H9 (cell line): Measurements from ENCODE around the gene NFASC. TPM values are rescaled to one million over a fixed set of nuclear protein-coding genes. Genes with fewer than 3 reads are reported as not detected.

ENCODE experiments used
- DNase-seq: peaks from one replicate; pipeline ENCODE4 v3.0.0-alpha.2; 2017
- H2AFZ ChIP-seq: one replicate; pipeline ENCODE4 v1.6.1; 2013; ENCODE audit warnings: mild to moderate bottlenecking, low read length, control low read depth, moderate library complexity
- H2AK5ac ChIP-seq: 2 replicates; pipeline ENCODE4 v1.6.1; 2013; ENCODE audit warnings: low read length, control low read depth, mixed read lengths; ENCODE audit not compliant: insufficient read length
- H2BK120ac ChIP-seq: one replicate; pipeline ENCODE4 v1.6.1; 2013; ENCODE audit warnings: low read depth, mild to moderate bottlenecking, low read length, control low read depth, inconsistent platforms; ENCODE audit not compliant: poor library complexity, severe bottlenecking
- H2BK12ac ChIP-seq: 2 replicates; pipeline ENCODE4 v1.6.1; 2013; ENCODE audit warnings: low read length, control low read depth, mixed read lengths, low read depth; ENCODE audit not compliant: insufficient read length
- H2BK15ac ChIP-seq: 2 replicates; pipeline ENCODE4 v1.6.1; 2013; ENCODE audit warnings: low read depth, low read length, control low read depth
- H2BK20ac ChIP-seq: one replicate; pipeline ENCODE4 v1.6.1; 2013; ENCODE audit warnings: low read depth, mild to moderate bottlenecking, low read length, control low read depth, inconsistent platforms; ENCODE audit not compliant: poor library complexity, severe bottlenecking
- H2BK5ac ChIP-seq: 2 replicates; pipeline ENCODE4 v1.6.1; 2013; ENCODE audit warnings: low read length, control low read depth, mixed read lengths; ENCODE audit not compliant: insufficient read length
- H3K14ac ChIP-seq: 2 replicates; pipeline ENCODE4 v1.6.1; 2013; ENCODE audit warnings: low read length, control low read depth; ENCODE audit not compliant: insufficient read depth
- H3K18ac ChIP-seq: 2 replicates; pipeline ENCODE4 v1.6.1; 2013; ENCODE audit warnings: low read depth, mild to moderate bottlenecking, mixed read lengths, low read length, control low read depth; ENCODE audit not compliant: insufficient read length
- H3K23ac ChIP-seq: 2 replicates; pipeline ENCODE4 v1.6.1; 2013; ENCODE audit warnings: low read length, control low read depth, mixed read lengths, low read depth; ENCODE audit not compliant: insufficient read length
- H3K23me2 ChIP-seq: 2 replicates; pipeline ENCODE4 v1.6.1; 2013; ENCODE audit warnings: low read depth, mild to moderate bottlenecking, mixed read lengths, low read length, control low read depth; ENCODE audit not compliant: insufficient read length, poor library complexity, severe bottlenecking
- H3K27ac ChIP-seq: 2 replicates; pipeline ENCODE4 v1.5.1; 2013; ENCODE audit warnings: low read length, control low read depth, mixed read lengths, low read depth; ENCODE audit not compliant: insufficient read length
- H3K27me3 ChIP-seq: 2 replicates; pipeline ENCODE4 v1.6.1; 2013; ENCODE audit warnings: low read length, control low read depth, inconsistent platforms; ENCODE audit not compliant: insufficient read depth
- H3K4ac ChIP-seq: 2 replicates; pipeline ENCODE4 v1.6.1; 2013; ENCODE audit warnings: low read depth, mild to moderate bottlenecking, control low read depth, inconsistent platforms, low read length, moderate library complexity
- H3K4me1 ChIP-seq: 2 replicates; pipeline ENCODE4 v1.6.1; 2013; ENCODE audit warnings: low read length, control low read depth, inconsistent platforms; ENCODE audit not compliant: insufficient read depth
- H3K4me2 ChIP-seq: 2 replicates; pipeline ENCODE4 v1.6.1; 2013; ENCODE audit warnings: low read length, control low read depth, mixed read lengths; ENCODE audit not compliant: insufficient read length, insufficient read depth
- H3K56ac ChIP-seq: 2 replicates; pipeline ENCODE4 v1.6.1; 2013; ENCODE audit warnings: low read depth, mild to moderate bottlenecking, mixed read lengths, low read length, control low read depth; ENCODE audit not compliant: insufficient read length
- H3K79me1 ChIP-seq: 2 replicates; pipeline ENCODE4 v1.6.1; 2013; ENCODE audit warnings: low read depth, mild to moderate bottlenecking, moderate library complexity, low read length, control low read depth, inconsistent platforms; ENCODE audit not compliant: insufficient read depth, poor library complexity, severe bottlenecking
- H3K79me2 ChIP-seq: 2 replicates; pipeline ENCODE4 v1.6.1; 2013; ENCODE audit warnings: low read length, control low read depth, inconsistent platforms; ENCODE audit not compliant: insufficient read depth
- H3K9ac ChIP-seq: 2 replicates; pipeline ENCODE4 v1.6.1; 2013; ENCODE audit warnings: low read length, control low read depth, mixed read lengths; ENCODE audit not compliant: insufficient read length; ENCODE audit errors: extremely low read depth
- H3K9me3 ChIP-seq: one replicate; pipeline ENCODE4 v1.6.1; 2013; ENCODE audit warnings: low read depth, low read length, inconsistent platforms; ENCODE audit not compliant: control insufficient read depth
- H3T11ph ChIP-seq: one replicate; pipeline ENCODE4 v1.6.1; 2013; ENCODE audit warnings: mild to moderate bottlenecking, low read length, control low read depth, inconsistent platforms
- H4K20me1 ChIP-seq: one replicate; pipeline ENCODE4 v1.6.1; 2013; ENCODE audit not compliant: control insufficient read depth, insufficient read length, insufficient read depth
- H4K5ac ChIP-seq: 2 replicates; pipeline ENCODE4 v1.6.1; 2013; ENCODE audit warnings: low read depth, mild to moderate bottlenecking, mixed read lengths, low read length, control low read depth; ENCODE audit not compliant: insufficient read length
- H4K8ac ChIP-seq: replicated peaks from 2 replicates; pipeline ENCODE4 v1.6.1; 2013; ENCODE audit warnings: low read length, control low read depth, mixed read lengths, low read depth; ENCODE audit not compliant: insufficient read length
- H4K91ac ChIP-seq: 2 replicates; pipeline ENCODE4 v1.6.1; 2013; ENCODE audit warnings: low read depth, mild to moderate bottlenecking, moderate library complexity, mixed read lengths, low read length, control low read depth; ENCODE audit not compliant: insufficient read length
- H3K27ac Mint-ChIP-seq, 3 experiments: 2 replicates in 2 of 3; 3 replicates in 1 of 3; pipeline ENCODE4 v1.8.0; 2020 to 2021; ENCODE audit warnings: mixed read lengths in 3 of 3, mild to moderate bottlenecking in 1 of 3, moderate library complexity in 1 of 3
- H3K27me3 Mint-ChIP-seq: 2 replicates; pipeline ENCODE4 v1.8.0; 2021; ENCODE audit warnings: low read depth, mild to moderate bottlenecking, moderate library complexity, mixed read lengths
- H3K36me3 Mint-ChIP-seq, 3 experiments: 2 replicates in 2 of 3; 3 replicates in 1 of 3; pipeline ENCODE4 v1.8.0; 2020 to 2021; ENCODE audit warnings: low read depth in 3 of 3, mixed read lengths in 3 of 3; ENCODE audit not compliant: insufficient read depth in 1 of 3
- H3K4me1 Mint-ChIP-seq, 2 experiments: 2 replicates each; pipeline ENCODE4 v1.8.0; 2020; ENCODE audit warnings: mixed read lengths in 2 of 2
- H3K4me3 Mint-ChIP-seq, 2 experiments: 2 replicates in 1 of 2; 3 replicates in 1 of 2; pipeline ENCODE4 v1.8.0; 2020 to 2021; ENCODE audit warnings: mild to moderate bottlenecking in 2 of 2, mixed read lengths in 2 of 2, moderate library complexity in 1 of 2
- H3K9me3 Mint-ChIP-seq, 2 experiments: 2 replicates in 1 of 2; 3 replicates in 1 of 2; pipeline ENCODE4 v1.8.0; 2020; ENCODE audit warnings: mild to moderate bottlenecking in 2 of 2, mixed read lengths in 2 of 2, moderate library complexity in 1 of 2
- WGBS: extraction: QIAGEN DNeasy Blood & Tissue Kit; methylation state at CpG from one replicate; pipeline ENCODE4 v1.1.7; 2013; ENCODE audit warnings: missing lambda C conversion rate, low lambda C conversion rate, mixed read lengths; ENCODE audit not compliant: insufficient read length; ENCODE audit errors: extremely low coverage; 5-methylcytosine and 5-hydroxymethylcytosine counted together
- total RNA-seq: library from RNA; stranded (reverse); gene quantifications from 2 replicates; pipeline ENCODE4 v1.2.1, GENCODE V29; 2021
- TF ChIP-seq, protein P1 (sequence below): fragments of 200-600 bp; sonication (generic); conservative IDR thresholded peaks from 3 replicates; pipeline ENCODE4 v1.8.0; 2021; ENCODE audit warnings: antibody characterized with exemption, mild to moderate bottlenecking

Gene NFASC
- total RNA-seq, 1 experiment from 2014 or later = 5.0 TPM

DNA sequence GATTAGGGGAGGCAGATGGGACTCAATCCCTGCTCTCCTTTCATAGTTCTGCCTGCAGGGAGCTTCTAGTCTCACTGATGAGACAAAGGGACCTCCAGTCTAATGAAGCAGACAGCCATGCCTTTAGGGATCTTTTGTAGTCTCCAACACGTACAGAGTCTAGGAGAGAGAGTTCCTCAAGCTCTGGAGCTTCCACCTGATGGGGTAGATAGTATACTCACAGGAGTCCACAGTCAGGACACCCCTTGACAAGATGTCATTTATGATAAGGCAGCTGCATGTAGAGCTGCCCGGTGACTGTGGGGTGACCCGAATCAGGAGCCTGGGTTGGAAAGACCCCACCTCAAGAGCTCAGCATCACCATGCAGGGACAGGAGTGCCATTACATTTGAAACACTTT is 117.0 kb downstream of the NFASC start:
- Mint-ChIP-seq H3K4me3 (no peak overlapping the region), H3K27me3 (peaks cover 33% of the 10 kb centered on the region), H3K4me1 (peaks cover 45 to 47% of the 10 kb centered on the region in 2 experiments), H3K27ac (no peak overlapping the region), H3K36me3 (peaks cover 0 to 3% (median 0%) of the 10 kb centered on the region in 3 experiments; a peak in 2 of 7 replicates), H3K9me3 (no peaks in the 10 kb centered on the region; a peak in 1 of 5 replicates)
- H3K9ac ChIP-seq = no peak overlapping the region
- no peaks in the 10 kb centered on the region for H3K27me3 ChIP-seq
- H3K79me1 ChIP-seq = no peaks in the 10 kb centered on the region
- no peak overlapping the region for H2BK5ac ChIP-seq
- peaks cover 4% of the 10 kb centered on the region; the same call in 1 of the 2 replicates for H3K4me1 ChIP-seq
- H2BK12ac ChIP-seq = no peak overlapping the region
- no peaks in the 10 kb centered on the region for H3K9me3 ChIP-seq
- no peak overlapping the region for H3K14ac ChIP-seq
- H4K20me1 ChIP-seq = no peaks in the 10 kb centered on the region
- H4K91ac ChIP-seq = no peak overlapping the region
- no peak overlapping the region for H2AFZ ChIP-seq
- H2AK5ac ChIP-seq = no peak overlapping the region
- no peak overlapping the region for H3T11ph ChIP-seq
- no peak overlapping the region for H3K56ac ChIP-seq
- no peaks in the 10 kb centered on the region for H3K23me2 ChIP-seq
- no peak overlapping the region for H2BK15ac ChIP-seq
- no peak overlapping the region for H3K4me2 ChIP-seq
- no peak overlapping the region for H4K5ac ChIP-seq
- no peak overlapping the region for H2BK120ac ChIP-seq
- H3K4ac ChIP-seq = no peak overlapping the region
- TF ChIP-seq, protein P1, sequence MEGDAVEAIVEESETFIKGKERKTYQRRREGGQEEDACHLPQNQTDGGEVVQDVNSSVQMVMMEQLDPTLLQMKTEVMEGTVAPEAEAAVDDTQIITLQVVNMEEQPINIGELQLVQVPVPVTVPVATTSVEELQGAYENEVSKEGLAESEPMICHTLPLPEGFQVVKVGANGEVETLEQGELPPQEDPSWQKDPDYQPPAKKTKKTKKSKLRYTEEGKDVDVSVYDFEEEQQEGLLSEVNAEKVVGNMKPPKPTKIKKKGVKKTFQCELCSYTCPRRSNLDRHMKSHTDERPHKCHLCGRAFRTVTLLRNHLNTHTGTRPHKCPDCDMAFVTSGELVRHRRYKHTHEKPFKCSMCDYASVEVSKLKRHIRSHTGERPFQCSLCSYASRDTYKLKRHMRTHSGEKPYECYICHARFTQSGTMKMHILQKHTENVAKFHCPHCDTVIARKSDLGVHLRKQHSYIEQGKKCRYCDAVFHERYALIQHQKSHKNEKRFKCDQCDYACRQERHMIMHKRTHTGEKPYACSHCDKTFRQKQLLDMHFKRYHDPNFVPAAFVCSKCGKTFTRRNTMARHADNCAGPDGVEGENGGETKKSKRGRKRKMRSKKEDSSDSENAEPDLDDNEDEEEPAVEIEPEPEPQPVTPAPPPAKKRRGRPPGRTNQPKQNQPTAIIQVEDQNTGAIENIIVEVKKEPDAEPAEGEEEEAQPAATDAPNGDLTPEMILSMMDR = no peak
- H2BK20ac ChIP-seq = no peak overlapping the region
- H3K23ac ChIP-seq = no peak overlapping the region
- no peak for DNase-seq
- no peak overlapping the region for H3K27ac ChIP-seq
- H3K79me2 ChIP-seq = no peaks in the 10 kb centered on the region
- no peak overlapping the region for H3K18ac ChIP-seq
- WGBS = no CpG with 5 or more reads among the region's 3 CpGs
- H4K8ac ChIP-seq = no peak overlapping the region
